ENCODE data around the gene SRC.
A peak's percentile ranks its signal among the peaks of the same experiment; 100 is the strongest.

The SRC gene

GRCh38 chr20:37345339-37346235, at the start of gene SRC:
SRC (plus strand) TSS chr20:37346140; CDS start chr20:37384154, 38,014 bp downstream.
- H3K27ac ChIP-seq = peak within 1 kb of the TSS; percentile 84
- no peak for DNase-seq (ENCODE audit: low read depth, low spot score)

- DNase-seq (ENCODE audit: low read depth, low spot score) = no peak
- H3K27ac ChIP-seq = peak overlapping the region; percentile 93
Measured at GRCh38 chr20:37296371-37296770, 49.6 kb upstream of the SRC start.

GRCh38 chr20:37297066-37297736, 48.7 kb upstream of the SRC start:
- H3K27ac ChIP-seq = peak overlapping the region; percentile 93
- no peak for DNase-seq (ENCODE audit: low read depth, low spot score)

GRCh38 chr20:37298190-37298939, 47.6 kb upstream of the SRC start:
- DNase-seq (ENCODE audit: low read depth, low spot score) = peak; percentile 80
- H3K27ac ChIP-seq = peak overlapping the region; percentile 93

GRCh38 chr20:37299718-37300528, 46.0 kb upstream of the SRC start:
- no peak for DNase-seq (ENCODE audit: low read depth, low spot score)
- peak overlapping the region; percentile 93 for H3K27ac ChIP-seq

- no peak overlapping the region for H3K27ac ChIP-seq
- no peak for DNase-seq (ENCODE audit: low read depth, low spot score)
Measured at GRCh38 chr20:37301120-37301519, 44.8 kb upstream of the SRC start.

- H3K27ac ChIP-seq = no peak overlapping the region
- no peak for DNase-seq (ENCODE audit: low read depth, low spot score)
Measured at GRCh38 chr20:37301558-37301957, 44.4 kb upstream of the SRC start.

- DNase-seq (ENCODE audit: low read depth, low spot score) = no peak
- H3K27ac ChIP-seq = no peak overlapping the region
Measured at GRCh38 chr20:37302981-37303380, 43.0 kb upstream of the SRC start.

- no peak for DNase-seq (ENCODE audit: low read depth, low spot score)
- H3K27ac ChIP-seq = no peak overlapping the region
Measured at GRCh38 chr20:37303637-37304036, 42.3 kb upstream of the SRC start.

GRCh38 chr20:37305079-37305478, 40.9 kb upstream of the SRC start:
- no peak overlapping the region for H3K27ac ChIP-seq
- DNase-seq (ENCODE audit: low read depth, low spot score) = no peak

- H3K27ac ChIP-seq = no peak overlapping the region
- no peak for DNase-seq (ENCODE audit: low read depth, low spot score)
Measured at GRCh38 chr20:37305839-37306238, 40.1 kb upstream of the SRC start.

- H3K27ac ChIP-seq = peak overlapping the region; percentile 52
- peak; percentile 61 for DNase-seq (ENCODE audit: low read depth, low spot score)
Measured at GRCh38 chr20:37308086-37309050, 37.6 kb upstream of the SRC start.

- peak overlapping the region; percentile 52 for H3K27ac ChIP-seq
- no peak for DNase-seq (ENCODE audit: low read depth, low spot score)
Measured at GRCh38 chr20:37309290-37309689, 36.6 kb upstream of the SRC start.

GRCh38 chr20:37309936-37310590, 35.9 kb upstream of the SRC start:
- peak overlapping the region; percentile 52 for H3K27ac ChIP-seq

GRCh38 chr20:37310951-37311350, 35.0 kb upstream of the SRC start:
- DNase-seq (ENCODE audit: low read depth, low spot score) = no peak
- H3K27ac ChIP-seq = no peak overlapping the region

More at GRCh38 chr20:37309936-37310590, 35.9 kb upstream of the SRC start:
- DNase-seq (ENCODE audit: low read depth, low spot score) = peak; percentile 63

GRCh38 chr20:37311710-37312355, 34.1 kb upstream of the SRC start:
- no peak for DNase-seq (ENCODE audit: low read depth, low spot score)
- H3K27ac ChIP-seq = peak overlapping the region; percentile 52

- no peak overlapping the region for H3K27ac ChIP-seq
- no peak for DNase-seq (ENCODE audit: low read depth, low spot score)
Measured at GRCh38 chr20:37313546-37314091, 32.3 kb upstream of the SRC start.
